COLO668 (cell line): Measurements from ENCODE around the gene ARSB.
A peak's percentile ranks its signal among the peaks of the same experiment; 100 is the strongest.
"Not testable (repeated sequence)": the region's sequence is repeated elsewhere in the genome, so short reads cannot be mapped to it uniquely, and the experiment has no call there.

ENCODE experiments used
- DNase-seq: peaks from one replicate; lab custom pipeline; 2025; ENCODE audit not compliant: unreplicated experiment; lab: John Stamatoyannopoulos, UW

Gene ARSB

DNA sequence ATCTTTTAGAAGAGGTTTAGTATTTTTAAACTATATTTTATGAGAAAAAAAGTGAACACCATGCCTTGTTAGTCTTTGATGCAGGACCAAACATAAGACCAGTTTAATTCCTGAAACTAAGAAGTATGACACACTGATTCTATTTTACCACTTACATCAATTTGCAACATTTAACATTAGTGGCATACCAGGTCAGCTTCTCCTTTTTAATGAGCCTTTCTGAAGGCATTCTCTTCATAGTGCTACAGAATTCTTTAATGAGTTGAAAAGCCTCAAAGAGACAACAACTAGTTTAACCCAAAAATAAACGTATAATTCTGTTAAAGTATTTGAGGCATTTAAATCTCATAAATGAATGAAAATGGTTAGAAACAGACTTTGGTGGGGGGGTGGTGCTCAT lies 28.2 kb downstream of the ARSB start:
- DNase-seq, result no peak

- no peak for DNase-seq
Measured at GRCh38 chr5:78953092-78953800, 31.9 kb downstream of the ARSB start.

- DNase-seq, result no peak
Measured at GRCh38 chr5:78930721-78931120, 54.4 kb downstream of the ARSB start.

GRCh38 chr5:78929833-78930232 lies 55.3 kb downstream of the ARSB start:
- no peak for DNase-seq

DNA sequence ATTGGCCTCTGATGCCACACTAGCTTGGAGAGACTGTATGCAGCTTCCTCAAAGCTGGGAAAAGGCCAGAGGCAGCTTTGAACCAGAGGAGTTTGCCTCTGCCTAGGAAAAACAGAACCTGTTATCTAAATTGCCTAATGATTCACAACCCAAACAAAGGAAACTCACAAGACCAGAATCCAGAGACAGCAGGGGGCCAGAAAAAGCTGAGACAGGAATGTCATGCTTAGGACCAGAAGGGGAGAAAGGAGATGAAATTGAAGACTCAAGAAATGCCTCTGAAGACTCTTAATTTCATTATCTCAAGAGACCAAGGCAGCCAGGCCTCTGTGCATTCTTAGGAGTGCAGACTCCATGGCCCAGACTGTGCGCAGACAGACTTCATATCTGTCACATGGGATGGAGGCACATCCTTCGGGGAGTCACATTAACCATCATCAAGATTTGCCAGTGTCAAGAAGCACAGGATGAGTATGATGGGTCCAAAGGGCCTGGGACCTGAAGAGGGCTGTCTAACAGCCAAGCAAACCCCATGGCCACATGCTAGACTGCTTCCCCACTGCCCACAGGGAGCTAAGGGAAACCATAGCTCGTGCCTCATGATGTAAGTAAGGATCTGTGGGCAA lies 57.3 kb downstream of the ARSB start:
- DNase-seq, result no peak

GRCh38 chr5:78926252-78926651 lies 58.9 kb downstream of the ARSB start:
- no peak for DNase-seq

DNA sequence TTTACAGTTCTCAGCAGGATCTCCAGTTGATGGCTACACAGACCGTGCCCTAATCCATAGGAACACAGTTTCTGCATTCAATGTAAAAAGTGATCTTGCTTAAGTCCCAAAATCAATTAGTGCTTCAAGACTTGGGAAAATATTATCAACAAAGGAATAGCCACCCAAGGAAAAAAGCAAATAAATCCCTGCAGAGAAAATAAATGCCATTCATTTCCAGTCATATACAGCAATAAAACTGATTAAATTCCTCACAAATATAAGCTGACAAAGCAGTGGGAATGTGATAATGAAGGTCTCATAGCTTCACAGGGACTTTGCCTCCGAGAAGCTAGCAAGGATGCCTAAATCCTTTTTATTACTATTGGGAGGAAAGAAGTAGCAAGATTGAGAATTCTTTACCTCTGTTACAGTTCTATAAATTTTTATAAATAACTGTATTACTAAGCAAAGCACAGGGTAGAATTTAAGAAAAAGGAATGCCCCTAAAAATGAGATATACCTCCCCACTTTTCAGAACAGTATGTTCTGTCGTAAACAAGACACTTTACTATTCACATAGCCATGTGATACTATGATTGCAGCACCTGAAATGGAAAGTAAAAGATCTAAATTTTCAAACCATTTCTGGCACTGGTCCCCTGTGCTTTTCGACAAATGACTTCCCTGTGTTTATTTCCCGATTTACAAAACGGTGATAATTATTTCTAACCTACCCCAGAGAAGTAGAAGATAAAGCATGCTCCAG lies 59.8 kb downstream of the ARSB start:
- no peak for DNase-seq

DNA sequence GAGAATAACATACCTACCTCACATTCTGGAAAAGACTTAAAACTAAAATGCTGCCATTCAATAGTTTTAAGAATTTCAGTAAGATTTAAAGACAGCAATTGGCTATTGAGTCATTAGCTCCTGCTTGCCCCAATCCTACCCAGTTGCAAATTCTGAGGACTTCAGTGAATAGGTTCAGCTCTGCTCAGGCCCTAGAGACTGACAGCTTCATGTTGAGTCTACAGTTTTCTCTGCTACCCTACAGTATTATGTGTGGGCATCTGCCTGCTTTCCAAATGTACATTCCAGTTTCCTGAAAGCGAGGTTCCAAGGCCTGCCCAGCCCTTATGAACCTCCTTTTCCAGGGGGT lies 61.5 kb downstream of the ARSB start:
- DNase-seq, result no peak

DNA sequence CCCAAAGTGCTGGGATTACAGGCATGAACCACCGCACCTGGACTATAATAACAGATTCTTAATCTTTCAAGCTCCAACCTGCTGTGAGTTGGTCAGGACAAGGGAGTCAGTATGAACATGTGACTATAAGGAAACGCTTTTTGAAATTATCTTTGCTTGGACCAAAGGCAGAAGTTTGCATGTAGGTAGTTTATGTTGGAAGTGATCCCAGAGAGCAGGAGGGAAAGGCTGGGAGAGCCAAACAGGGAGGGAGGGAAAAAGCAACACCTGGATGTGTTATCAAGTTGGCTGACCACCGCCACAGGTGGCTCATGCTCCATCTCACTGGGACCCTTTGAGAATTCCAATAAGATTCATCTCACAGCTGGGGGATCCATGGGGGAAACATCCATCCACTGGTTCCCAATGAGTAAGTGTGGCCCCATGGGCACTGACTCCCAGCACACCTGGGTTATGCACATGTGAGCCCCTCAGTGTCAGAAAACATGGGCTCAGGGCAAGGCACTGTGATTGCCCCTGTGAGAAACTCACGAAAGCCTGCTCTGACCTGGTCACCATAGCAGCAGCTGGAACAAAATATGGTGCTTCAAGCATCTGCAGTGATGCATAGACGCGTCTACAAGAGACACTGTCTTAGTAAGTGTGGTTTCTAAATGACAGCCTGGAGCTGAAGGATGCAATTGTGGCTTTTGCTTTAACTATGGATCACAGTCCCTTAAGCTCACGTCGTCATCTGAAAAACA lies 62.1 kb downstream of the ARSB start:
- no peak for DNase-seq

- peak; percentile 5 for DNase-seq
Measured at GRCh38 chr5:78920604-78921003, 64.5 kb downstream of the ARSB start.

- DNase-seq, result no peak
Measured at GRCh38 chr5:78919796-78920195, 65.3 kb downstream of the ARSB start.

DNA sequence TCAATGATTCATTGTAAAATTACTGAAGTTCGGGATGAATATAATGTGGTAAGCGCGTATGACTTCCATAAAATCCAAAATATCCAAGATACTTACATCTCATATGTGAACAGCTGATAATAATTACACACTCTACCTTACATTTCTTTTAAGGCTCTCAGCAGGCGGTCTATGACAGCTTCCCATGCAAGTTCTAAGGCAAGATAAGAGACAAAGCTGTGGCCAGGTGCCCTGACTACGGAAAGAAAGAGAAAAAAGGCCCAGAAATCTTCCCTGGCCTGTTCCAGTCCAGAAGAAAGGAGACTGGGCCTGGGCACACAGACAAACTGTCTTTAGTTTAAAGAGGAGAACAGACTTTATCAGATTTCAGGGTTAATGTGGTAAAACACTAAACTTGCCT lies 69.1 kb downstream of the ARSB start:
- no peak for DNase-seq

- DNase-seq, result no peak
Measured at GRCh38 chr5:78915170-78915569, 69.9 kb downstream of the ARSB start.

- no peak for DNase-seq
Measured at GRCh38 chr5:78912811-78913210, 72.3 kb downstream of the ARSB start.

DNA sequence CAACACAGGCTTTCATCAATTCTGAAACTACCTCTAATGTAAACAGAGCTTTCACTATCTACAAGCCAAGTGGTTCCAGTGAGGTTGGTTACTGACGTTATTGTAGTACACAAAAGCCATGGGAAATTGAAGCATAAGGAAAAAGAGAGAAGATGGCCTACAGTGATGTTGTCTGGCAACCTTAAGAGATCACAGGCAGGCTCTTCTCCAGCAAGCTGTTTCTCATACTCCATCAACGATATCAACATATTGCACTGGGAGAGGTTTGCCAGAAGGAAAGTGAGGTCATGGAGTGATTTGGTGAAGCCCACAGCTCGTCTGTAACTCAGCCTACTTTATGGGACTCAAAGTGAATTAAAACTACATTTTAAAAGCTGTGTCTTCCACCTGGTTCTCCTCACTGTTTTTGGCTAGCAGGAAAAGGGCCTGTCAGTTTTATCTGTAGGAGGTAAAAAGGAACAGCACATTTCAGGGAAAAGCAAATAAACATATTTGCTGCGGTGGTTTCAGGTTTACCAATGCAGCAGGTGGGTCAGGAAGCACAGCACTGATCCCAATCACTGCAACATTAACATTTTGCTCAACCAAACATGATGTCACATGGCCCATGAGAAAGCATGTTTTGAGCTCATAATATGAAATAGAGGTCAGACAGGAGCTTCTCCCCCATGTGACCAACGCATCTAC lies 72.9 kb downstream of the ARSB start:
- peak; percentile 43 for DNase-seq

DNA sequence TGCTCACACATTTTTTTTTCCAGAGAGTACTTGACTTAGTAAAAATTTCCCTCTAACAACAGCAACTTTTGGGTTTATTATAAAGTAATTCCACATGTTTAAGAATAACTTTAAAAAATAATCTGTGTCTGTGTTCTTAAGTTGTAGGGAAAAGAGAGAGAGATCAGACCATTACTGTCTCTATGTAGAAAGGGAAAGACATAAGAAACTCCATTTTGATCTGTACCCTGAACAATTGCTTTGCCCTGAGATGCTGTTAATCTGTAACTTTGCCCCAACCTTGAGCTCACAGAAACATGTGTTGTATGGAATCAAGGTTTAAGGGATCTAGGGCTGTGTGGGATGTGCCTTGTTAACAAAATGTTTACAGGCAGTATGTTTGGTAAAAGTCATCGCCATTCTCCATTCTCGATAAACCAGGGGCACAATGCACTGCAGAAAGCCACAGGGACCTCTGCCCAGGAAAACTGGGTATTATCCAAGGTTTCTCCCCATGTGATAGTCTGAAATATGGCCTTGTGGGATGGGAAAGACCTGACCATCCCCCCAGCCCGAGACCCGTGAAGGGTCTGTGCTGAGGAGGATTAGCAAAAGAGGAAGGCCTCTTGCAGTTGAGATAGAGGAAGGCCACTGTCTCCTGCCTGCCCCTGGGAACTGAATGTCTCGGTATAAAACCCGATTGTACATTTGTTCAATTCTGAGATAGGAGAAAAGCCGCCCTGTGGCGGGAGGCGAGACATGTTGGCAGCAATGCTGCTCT lies 75.7 kb downstream of the ARSB start:
- not testable (repeated sequence) for DNase-seq

DNA sequence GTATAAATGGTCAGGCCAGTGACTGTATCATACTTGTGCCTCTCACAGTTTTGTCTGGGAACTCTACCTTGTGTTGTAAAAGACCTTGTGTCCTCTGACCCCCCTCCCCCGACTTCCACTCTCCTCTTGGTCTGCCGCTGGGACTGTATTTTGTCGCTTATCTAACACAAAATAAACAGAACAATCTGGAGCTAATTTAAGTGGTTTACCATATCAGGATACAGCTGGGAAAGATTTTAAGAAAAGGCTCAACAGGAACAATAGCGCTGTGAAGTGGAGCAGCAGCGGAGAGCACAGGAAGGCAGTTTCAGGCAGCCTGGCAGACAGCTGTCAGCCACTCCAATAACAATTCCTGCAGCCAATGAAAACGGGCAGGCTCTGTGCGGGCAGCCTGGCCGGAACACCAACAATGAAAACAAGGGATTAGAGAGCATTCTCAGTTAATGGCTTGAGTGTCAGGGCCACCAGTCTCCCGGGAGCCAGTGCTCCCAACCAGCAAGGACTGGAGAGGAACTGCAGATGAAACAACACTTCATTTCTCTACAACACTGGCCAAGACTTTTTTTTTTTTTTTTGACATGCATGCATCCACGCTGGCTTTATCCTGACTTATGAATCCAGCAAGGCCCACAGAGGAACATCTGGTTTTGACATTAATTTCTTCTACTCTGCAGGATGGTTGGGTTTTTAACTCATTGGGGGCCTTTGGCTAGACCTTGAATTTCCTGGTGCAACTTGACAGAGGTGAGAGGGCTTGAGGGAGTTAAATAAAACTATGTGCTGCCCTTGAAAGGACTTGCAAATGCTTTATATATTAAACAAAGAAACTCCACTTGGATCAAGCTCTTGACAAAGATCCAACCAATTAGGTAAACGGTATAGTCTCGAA lies 76.7 kb downstream of the ARSB start:
- DNase-seq, result peak; percentile 74

DNA sequence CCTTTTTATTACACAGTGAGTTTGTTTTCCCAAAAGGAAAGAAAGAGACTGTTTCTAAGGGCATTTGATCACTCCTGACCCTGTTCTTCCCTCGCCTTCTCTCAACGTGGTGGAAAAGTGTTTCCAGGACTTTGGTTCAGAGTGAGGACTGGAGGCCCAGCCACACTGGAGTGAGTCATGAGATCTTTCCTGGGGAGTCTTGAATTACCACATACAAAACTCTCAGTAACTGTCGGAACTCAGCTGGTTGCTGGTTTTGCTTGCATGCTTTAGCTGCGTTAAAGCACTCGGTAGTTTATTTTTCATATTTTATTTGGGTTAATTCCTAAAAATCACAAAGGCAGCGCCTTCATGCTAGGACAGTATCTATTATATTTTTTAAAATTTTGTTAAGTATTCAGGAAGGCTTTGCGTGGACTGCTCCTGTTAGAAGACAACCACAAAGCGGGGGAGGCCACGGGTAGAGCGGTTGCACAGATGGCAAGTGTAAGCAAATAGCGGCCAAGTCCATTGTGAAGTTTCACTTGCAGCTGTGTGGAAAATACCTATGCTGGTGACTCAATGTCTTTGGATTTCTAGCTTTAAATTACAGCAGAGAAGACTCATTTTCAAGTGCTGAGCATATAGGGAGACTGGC lies 77.7 kb downstream of the ARSB start:
- DNase-seq, result peak; percentile 22
